LHCN-M2 (cell line): ENCODE data around the gene ARID1B. TPM values are rescaled to one million over a fixed set of nuclear protein-coding genes. Genes with fewer than 3 reads are reported as not detected.

ENCODE experiments used
- DNase-seq: peaks from one replicate; pipeline ENCODE4 v3.0.0-alpha.2; 2012; ENCODE audit warnings: low read depth
- total RNA-seq: library from RNA; depleted of rRNA; stranded (reverse); fragments of >200 nt; gene quantifications from 2 replicates; pipeline ENCODE4 v1.2.3, GENCODE V29; 2014

ARID1B gene
- total RNA-seq, 1 experiment from 2014 or later, result 19.0 TPM

DNA sequence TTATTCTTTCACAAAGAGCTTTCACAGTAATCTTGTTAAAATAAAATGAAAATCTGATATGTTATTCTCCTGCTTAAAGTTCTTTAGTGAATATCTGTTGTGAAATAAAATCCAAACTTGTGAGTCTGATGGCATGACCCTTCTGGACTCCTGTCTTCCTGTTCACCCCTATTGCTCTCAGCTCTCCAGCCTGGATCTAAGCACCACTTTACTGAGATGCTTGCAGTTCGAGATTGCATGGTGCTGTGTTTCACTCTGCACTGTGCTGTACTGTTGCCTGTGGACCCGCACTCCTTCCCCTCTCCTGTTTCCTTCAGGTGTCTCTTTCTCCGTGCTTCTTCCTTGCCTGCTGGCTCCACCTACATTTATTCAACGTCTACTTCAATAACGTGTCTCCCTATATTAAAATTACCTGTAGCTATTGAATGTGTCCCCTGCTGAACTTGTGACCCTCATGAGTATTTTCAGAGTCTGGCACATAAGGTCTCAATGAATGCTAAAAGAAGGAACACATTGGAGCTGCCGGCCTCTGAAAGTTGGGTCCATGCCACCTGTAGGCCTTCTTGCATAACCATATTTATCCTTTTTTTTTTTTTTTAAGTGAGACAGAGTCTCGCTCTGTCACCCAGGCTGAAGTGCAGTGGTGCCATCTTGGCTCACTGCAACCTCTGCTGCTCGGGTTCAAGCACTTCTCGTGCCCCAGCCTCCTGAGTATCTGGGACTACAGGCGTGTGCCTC lies 100.1 kb downstream of the ARID1B start:
- DNase-seq, result no peak

DNA sequence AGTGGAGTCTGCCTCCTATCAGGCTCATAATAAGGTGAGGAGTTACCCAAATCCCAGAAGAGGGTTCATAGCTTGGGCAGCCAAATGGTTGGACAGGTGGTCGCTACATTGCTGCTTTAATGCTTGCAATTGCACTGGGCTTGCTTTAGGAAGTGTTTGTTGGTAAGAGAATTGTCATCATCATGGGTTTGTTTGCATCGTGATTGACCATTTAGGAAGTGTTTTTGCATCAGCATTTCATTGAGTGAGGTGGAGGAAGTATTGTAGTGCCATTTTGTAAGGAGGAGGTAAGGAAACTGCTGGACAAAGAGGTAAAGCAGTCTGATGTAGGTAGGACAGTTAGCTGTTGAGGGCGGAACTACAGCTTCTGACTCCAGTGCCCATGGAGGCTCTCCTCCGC lies 101.5 kb downstream of the ARID1B start:
- DNase-seq, result no peak

DNA sequence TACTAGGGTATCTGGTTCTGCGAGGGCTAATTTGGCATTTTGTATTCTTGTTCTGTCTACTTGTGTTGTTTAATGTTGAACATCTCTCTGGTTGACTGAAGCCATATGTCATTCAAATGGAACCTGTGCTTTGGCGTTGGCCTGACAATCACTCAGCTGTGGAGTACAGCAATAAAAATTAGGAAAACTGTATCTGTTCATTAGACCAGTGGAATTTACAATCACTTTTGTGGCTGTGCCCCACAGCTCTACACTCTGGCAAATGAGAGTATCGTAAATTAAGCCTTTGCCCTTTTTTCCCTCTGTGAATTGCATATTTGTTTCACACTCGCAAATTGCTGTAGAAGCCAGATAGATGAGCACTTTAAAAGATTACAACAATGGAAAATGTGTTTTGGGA lies 102.0 kb downstream of the ARID1B start:
- DNase-seq, result no peak

DNA sequence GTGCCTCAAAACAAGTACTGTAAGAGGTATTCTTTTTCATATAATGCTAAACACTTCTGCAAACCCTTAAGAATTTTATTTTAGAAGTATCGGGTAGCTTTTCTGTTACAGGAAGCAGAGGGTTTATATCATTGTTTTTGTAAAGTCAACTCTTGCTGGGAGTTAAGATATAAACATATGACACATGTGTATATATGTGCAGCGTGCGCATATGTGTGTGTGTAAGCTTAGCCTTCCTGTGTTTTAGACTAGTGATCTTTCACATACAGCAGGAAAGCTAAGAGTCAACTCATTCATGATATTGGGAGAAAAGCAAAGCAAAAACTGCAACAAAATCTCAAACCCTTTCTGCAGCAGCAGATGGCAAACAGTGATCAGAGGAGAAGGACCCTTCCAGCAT lies 102.4 kb downstream of the ARID1B start:
- DNase-seq, result no peak

DNA sequence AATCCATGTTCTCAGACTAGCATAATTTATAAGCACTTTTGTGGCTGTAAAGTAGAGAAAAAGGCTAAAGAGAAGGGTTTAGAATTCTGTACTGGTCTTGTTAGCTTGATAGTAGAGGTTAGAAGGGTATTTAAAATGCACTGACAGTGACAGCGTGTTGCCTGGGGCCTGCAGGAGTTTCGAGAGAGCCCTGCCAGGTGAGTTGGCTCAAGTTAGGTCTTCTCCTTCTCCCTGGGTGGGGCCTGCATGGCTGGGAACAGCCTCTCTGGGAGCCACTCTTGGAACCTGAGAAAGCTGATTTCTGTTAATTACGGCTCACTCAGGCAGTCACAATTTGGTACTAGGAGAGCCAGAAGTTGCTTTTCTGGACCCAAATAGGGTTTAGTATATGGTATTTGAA lies 103.7 kb downstream of the ARID1B start:
- no peak for DNase-seq

DNA sequence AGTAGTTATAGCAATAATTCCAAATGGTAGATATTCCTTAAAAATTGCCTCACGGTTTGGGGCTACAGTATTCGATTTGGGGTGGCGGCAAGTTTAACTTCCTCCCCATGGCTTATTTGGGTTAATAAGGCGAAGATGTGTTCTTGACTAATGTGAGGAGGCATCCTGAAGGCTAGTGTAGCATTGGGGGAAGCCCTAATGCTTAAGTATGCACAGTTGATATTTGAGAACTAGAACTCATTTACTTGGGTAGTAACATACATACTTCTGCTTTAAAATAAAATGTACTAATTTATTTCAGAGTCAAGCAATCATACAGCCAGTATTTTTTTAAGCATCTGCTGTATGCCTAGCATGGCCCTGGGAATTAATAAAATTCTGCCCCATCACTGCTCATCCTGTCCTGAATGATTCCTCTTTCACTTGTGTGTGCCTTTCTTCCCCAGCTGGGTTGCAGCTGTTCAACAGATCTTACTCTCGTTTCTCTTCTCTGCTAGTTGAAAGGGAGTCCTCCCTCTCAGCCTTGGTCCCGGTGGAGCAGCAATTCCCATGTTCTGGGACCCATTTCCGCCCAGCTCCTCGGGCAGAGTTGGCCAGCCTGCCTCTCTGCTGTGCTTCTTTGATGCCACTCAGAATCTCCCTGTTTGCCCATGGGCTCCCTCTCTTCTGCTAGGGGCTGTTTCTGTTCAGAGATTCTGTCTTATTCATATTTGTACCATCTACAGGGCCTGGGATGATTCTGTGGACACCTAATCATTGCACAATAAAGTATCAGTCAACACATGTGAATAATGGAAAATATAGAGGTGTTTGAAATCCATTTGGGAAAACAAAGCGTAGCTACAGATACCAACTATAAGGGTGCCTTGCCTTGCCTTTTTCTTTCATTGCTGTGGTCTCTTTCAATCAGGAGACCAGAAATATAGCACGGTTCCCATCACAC lies 104.8 kb downstream of the ARID1B start:
- peak; percentile 58 for DNase-seq

DNA sequence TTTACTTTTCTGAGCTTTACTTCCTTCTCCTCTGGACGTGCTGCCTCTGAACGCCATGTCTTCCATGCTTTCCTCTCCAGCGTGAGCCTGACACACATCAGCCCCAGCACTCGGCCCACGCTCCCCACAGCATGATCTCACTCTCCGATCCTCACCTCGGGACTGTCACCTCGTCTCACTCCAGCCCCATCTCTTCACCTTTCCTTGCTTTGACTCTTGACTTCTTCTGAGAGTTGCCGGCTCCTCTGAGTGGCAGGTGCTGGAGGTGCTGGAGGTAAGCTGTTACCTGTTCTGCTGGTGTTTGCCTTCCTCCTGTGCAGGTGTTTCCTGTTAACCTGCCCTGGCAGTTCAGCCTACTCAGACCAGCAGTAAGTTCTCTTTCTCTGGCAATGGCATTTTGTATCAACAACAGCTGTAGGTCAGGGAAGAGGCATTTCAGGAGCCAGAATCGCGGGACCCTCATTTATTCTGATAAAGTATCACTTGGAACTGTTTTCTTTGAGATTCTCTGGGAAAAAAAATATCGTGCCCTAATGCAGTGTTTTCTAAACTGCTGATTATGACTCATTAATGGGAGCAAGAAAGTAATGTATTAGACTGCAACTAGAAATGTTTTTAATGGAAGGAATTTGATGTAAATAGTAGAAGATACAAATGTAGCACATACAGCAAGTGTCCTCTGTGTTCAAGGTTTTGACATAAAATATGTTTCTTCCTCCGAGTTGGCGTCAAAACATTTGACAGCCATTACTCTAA lies 106.5 kb downstream of the ARID1B start:
- DNase-seq, result no peak

DNA sequence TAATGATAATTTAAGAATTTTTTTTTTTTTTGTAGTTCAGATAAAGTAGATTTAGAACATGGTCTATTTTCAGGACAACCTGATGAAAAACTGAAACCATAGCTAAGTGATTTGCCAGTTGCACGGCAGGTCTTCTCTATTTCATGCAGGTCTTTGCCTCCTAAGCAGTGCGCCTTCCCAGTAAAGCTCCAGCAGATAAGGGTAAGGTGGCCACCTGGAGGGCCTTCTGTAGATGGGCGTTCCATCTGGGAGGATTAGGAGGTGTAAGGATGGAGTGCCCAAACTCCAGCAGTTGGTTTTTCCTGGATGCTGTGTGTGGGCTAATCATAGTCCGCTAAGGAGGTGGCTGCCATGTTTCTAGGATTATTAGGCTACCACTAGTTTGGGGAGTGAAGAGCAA lies 107.1 kb downstream of the ARID1B start:
- DNase-seq, result no peak

DNA sequence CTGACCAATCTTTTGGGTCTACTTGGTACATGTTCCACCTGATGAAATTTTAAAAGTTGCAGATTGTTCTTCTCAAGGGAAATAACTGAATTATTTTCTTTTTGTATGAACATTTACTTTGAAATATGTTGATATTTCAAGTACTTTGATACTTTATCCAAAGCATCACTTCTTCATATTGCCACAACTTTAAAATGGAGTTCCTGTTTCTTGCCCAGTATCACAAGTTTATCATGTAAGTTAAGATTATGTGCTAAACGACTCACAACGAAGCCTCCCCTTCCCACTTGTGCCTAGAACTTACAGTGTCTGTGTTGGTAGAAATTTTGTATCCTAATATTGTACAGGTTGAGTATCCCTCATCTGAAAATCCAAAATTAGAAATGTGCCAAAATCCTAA lies 108.4 kb downstream of the ARID1B start:
- DNase-seq, result no peak

DNA sequence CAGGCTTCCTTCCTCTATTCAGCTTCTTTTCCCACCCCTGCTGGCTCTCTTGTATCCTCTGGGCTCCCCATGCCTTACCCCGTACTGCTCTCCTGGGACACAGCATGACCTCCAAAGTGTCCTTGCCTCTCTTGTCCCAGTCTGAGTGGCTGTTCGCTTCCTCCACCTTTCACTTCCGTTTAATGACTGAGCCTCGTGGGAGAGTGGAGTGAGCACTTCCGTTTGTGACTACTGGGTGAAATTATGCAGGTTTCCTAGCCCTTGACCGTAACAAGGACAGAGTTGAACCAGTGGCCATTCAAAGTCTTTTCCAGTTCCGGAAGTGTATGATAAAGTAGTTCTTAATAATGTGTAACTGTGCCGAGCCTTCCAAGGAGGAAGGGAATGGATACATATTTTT lies 109.2 kb downstream of the ARID1B start:
- no peak for DNase-seq

DNA sequence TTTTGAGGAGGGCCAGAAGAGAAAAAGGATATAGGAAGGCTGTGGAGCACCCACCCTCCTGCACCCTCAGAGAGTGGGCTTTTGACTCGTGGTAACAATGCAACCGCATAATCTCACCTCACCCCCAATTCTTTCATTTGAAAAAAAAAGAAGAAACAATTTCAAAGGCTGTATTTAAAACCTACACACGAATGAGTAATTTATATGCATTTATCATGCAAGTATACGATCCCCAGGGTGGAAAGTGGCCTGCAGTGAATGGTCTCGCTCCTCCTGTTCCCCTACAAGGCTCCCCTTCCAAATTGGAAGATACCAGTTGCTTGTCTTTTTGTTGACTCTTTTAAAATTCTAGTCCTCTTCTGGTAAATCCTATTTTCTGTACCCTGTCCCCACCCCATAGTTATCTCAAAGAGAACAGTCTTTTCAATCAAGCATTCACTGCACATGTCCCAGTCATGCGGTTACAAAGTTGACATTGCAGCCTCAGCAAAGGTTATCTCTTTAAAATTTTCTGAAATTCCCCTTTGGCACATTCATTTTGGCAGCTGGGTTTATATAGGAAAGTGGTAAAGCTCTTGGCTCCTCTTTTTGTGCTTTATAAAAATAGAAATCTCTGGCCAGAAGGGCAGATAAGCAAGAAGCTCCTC lies 110.6 kb downstream of the ARID1B start:
- no peak for DNase-seq

DNA sequence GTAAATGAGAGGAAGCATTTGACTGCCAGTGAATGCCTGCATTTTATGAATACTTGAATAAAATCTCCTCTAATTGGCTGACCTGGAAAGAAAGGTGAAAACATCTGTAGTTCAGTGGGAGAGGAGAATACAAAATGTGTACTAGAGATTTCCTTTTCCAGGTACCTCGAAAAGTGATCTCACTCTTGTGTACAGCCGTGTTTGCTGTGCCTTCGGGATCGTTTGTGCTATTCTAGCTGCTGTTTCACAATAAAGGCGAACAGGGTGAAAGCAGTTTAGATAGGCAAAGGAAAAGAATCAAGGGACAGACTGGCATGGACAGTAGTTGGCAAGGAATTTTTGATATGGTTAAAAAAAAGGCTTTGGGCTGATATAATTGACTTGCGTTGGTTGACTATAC lies 112.3 kb downstream of the ARID1B start:
- no peak for DNase-seq

DNA sequence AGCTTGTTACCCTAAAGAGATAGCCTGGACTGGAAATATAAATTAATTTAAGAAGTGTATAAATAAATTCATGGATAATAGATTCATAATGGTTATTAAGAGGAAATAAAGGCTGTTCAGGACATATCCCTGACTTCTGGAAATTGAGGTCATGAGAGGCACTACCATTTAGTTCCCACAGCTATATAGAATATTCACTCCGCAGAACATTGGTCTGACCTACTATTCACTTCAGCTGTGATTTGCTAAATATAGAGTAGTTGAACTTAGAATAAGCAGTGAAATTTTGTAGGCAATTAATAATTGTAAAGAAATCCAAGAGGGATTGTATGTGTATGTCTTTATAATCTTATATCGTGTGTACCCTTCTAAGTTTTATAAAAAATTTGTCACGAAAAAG lies 112.8 kb downstream of the ARID1B start:
- no peak for DNase-seq

DNA sequence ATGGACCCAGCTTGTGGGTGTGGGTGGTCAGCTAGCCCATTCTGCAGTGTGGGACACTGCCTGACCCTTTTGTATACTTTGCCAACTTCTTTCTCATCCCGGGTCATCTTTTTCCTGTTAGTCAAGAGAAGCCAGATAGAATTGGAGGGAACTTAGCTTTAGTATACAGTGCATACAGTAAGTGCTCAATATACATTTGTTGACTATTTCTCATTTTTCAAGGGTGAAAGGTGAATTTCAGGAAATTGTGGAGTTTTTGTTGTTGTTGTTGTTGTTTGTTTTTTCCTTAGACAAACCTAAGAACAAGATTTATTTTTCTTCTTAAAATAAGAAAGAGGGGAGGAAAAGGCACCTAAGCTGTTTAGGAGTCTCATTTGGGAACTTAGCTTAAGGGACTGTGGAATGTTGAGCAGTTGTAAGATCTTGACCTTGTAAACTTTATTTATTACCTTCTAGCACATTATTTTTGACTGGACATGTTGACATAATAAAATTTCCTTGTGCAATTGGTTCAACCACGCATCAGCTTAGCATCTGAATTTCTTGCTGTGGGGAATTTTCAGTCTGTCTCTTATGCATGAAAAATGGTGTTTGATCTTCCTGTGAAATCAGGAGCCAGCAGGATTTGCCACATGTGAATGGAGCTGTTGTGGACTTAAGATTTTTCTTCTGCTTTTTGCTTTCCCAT lies 113.6 kb downstream of the ARID1B start:
- DNase-seq, result peak; percentile 8

DNA sequence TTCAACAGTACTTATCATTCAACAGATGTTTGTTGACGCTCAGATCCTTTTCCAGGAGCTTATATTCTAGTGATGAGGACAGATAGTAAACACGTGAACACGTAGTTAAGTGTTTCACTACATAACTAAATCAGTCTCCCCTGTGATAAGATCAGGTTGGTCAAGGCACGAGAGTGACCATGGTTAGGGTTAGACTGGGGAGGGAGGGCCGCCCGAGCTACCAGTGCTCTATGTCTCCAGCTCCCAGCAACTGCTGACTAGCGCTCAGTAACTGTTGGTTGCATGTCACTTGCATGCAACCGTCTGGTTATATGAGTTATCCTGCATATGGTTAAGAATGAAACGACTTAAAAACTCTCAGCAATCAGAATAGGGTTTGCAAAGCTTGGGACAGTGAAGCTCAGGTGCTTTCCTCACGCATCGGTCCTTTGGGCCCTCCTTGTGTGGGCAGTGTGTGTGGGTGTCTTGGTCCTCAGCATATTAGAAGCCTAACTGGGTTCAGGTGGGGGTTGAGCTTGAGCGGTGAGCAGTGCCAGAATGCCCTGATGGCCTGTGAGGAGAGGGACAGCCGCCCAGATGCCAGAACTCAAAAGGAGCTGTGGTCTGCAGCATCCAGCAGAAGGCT lies 120.8 kb downstream of the ARID1B start:
- no peak for DNase-seq

DNA sequence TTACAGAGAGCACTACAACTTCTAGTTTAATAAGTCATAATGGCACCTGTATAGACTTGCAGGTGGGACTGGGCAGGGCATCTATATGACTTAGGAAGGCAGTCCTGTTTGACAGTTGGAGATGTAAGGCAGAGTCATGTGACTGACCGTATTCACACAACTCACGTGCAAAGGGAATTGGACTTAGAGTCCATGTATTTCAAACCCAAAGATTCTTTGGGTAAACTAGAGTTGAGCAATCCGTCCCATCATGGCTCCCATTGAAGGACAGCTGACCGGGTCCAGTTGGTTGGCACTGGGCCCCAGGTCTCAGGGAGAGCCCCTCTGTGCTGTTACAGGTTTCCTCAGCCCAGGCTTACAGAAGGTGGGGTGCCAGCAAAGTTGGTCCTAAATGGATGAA lies 121.9 kb downstream of the ARID1B start:
- DNase-seq, result no peak

DNA sequence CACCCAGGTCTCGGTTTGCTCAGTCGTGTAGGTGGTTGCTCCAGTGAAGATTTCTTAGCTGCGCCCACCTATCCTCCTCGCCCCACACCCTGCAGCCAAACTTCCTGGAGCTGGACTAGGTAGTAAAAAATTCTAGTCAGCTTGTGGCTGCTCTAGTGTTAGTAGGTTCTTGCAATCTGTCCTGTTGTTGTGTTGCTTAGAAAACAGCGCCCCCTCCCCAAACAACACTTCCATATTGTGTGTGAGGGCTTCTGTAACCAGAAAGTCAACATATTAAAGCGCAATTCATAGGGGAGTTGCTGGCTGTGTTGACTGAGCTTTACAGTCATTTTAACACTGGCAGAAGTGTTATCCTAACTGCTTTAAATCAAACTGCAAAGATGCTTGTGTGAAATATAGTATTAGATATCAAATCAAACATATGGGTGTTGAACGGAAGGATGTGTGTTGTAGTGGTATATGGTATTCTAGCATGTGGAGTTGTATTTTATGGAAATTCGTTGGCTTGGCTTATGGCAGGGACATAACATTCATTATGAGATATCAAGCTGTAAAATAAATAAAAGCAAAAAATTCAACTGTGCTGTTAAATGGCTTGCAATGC lies 122.5 kb downstream of the ARID1B start:
- DNase-seq, result no peak

DNA sequence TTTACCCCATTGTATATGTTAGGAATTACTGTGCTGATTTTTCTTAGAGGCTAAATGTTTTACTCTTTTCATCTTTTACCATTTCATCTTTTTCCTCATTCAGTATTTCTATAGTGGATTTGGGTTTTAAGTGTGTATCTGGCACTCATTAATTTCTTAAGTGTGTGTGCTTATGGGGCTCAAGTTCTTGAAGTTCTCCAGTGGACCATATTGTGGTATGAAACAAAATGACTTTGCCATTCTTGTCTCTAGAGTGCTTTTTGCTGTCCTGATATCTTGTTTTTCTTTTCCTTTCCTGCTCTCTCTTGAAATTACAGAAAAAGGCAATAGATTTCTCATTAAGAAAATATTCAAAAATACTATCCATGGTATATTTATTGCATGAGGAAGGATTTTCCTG lies 123.1 kb downstream of the ARID1B start:
- DNase-seq, result no peak

DNA sequence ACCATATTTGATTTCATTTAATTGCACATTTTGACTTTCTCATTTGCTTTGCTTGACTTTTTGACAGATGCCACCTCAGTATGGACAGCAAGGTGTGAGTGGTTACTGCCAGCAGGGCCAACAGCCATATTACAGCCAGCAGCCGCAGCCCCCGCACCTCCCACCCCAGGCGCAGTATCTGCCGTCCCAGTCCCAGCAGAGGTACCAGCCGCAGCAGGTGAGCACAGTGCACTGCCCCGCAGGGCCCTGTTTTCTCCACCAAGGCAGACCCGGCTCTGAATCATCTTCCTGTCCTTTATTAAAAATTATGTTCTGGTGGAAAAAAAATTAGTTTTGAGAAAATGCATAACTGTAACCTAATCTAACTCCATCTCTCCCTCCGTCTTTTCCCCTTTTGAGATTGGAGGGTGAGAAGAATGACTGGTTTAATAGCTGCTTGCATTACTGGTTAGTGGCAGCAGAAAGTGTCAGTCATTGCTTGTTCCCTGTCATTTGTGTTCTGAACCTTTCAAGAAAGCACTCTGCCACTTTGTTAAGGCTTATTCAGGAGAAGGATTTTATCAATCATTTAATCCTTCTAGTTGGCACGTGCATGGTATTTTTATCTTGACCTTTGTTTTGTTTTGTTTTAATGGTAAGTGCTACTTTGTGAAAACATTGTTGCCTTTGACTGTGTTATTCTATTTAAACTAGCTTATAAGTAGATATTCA lies 124.3 kb downstream of the ARID1B start:
- DNase-seq, result no peak

DNA sequence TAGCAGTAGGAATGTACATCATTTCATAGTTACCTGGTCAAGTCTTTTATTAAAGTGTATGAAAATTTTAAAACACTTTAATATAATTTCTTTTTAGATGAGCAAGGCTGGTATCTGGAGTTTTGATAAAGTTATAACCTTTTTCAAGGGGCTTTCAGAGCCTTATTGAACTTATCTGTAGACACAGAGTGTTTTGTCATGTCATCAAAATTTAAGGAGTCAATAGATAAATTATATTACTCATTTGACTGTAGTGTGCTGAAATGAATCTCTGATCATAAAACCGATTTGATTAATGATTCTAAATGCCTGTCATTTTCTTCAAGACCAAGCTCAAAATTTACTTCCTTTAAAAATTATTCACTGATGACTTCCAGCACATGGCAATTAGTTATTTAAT lies 125.6 kb downstream of the ARID1B start:
- DNase-seq, result no peak
